Hindlimb muscle (tissue), 1 donor: ENCODE measurements around the gene CDKAL1. TPM values are rescaled to one million over a fixed set of nuclear protein-coding genes. Genes with fewer than 3 reads are reported as not detected.

Experiments
- DNase-seq: peaks from one replicate; pipeline ENCODE4 v3.0.0-alpha.2; 2013
- polyA plus RNA-seq: library from polyadenylated mRNA; unstranded; fragments of 120-200 nt; gene quantifications from one replicate; pipeline ENCODE4 v1.2.1, GENCODE V29; 2013; ENCODE audit not compliant: insufficient read length

The CDKAL1 gene
- polyA plus RNA-seq, 1 donor, result 13.2 TPM

DNA sequence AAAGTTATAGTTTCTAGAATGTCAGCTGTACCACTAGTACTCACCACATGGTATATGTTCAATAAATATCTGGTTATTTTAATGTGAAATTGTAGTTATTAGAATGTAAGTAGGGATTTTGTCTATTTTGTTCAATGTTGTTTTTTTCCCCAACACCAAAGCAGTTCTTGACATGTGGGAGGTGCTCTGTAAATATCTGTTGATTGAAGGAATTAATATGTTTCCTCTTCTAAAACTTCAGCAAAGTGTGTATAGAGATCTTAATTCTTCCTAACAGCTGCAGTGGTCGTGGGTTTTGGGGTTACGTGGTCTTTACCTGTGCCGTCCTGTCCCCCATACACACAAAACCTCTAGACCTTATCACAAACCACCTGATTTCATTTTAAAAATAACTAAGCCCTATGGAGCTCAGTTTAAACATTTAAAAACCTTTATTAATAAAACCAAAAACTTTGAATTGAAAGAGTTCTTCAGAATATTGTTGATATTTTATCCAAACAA, 587.4 kb downstream of the CDKAL1 start:
- no peak for DNase-seq

DNA sequence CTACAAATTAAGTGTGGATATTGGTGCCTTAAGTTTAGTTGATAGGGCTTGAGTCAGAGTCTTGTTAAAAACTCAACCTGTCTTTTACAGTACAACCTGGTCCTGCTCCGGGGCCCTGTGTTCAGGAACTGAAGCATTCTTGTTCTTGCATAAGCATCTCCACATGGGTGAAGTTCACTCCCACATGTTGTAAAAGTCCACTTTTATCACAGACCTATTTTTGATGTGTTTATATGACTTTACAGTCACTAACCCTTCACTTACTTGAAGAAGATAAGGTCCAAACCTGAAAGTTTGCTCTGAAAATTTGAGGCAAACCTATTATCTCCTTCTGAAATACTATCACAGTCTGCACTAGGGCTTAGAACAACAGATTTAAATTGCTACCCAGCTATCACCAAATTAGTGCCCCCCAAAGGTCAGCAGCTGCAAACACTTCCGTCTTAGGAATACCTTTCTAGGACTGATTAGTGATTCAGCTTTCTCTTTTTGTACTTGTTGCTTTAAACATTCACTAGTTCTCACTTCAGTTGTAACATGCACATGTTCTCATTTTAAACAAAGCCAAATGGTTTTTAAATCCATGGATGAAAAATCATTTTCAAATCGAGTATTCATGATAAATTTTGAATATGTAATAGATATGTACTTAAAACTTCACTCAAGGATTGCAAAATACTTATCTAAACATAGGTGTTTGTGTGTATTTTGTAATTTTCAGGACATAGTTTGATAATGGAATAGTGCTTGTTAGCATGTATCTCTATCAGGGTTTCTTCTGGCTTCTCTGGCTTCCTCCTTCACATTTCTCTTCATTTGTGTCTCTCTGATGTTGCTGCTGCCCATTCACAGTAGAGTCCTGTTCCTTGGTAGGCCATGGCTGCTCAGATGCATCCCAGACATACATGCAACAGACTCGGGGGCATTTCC, 589.5 kb downstream of the CDKAL1 start:
- no peak for DNase-seq

DNA sequence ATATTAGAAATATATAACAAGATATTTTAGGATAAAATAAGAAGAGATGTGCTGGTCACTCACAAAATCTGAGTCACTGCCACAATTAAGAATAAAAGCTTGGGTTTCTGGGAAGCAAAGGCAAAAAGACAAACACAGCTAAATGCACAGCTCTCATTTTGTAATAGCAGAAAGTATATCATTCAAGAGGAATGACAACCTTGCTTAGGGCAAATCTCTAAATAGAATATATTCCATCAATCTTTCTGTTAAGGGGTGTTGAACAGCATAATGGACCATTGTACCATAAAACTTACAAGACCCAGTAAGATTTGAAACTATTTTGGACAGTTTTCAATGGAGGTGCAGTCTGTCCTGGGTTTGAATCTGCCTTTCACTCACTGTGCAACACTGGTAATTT, 594.3 kb downstream of the CDKAL1 start:
- DNase-seq, result no peak

DNA sequence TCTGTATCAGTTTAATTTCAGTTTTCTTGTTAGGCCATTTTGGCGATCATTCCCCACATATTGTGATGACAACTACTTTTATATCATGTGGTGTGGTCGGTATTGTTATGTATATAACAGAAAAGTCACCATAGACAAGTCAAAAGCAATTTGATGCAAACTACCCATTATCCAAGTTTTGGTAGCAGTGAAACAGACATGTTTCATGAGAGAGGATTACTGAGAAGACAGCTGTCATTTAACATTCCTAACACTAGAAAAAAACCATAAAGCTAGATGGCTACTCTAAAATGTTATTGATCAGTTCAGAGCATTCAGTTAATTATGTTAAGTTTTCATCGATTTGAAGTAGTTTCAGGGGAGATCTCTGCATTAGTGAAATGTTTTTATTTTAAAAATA, 597.1 kb downstream of the CDKAL1 start:
- DNase-seq, result no peak

DNA sequence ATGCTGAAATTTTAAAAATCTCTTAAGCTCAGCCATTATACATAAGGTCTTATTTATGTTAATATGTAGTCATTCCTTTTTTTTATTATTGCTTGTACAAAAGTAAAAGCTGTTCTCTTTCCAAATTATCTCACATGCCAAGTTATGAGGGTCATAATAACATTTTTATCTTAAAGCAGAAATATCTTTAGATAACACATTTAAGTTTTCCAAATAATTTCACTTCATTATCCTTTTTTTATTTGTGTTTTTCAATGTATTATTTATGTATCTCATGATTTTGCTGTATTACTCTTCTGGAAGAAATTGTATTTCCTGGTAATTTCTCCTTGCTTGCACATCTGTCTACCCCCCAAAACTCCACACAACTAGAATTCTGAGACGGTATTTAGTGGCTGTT, 598.2 kb downstream of the CDKAL1 start:
- DNase-seq, result no peak

DNA sequence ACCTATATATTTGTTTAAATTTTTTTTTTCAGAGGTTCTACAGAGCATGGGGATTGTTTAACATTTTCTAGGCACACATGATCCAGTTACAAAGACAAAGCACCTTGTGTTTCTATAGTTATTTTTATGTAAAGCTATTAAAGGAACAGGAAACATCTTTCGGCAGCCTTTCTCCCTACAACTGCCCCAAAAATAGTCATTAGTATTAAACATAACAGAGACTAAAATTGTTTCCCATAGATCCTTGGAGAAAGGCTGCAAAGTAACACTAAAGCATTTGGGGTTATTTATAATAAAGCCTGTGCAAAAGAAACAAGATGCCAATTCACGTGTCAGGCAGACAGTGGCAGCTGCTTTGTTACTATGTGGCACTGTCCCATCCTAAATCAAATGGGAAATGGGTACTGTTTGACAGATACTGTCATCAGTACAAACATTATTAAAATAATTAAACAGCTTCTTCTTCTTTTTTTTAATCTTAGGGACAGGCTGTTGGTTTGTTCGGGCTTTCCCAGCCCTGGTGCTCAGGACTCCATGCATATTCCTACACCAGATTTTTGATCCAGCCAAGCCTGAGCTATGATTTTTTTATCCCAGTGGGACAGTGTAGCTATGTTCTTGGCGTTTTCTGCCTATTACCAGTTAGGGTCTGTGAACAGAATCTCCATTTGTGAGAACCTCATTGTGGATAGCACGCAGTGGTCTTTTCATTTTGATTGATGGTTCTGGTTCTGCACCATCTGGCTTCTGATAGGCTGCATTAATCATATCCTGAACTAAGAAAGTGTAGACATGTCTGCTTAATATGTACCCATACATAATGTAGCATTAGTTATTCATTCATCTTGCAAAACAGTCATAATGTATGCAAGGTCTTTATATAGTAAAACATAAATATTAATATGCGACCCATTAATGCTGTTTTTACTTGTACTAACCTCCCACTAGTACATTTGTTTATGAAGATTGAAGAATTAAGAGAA, 598.9 kb downstream of the CDKAL1 start:
- peak; percentile 42 for DNase-seq

DNA sequence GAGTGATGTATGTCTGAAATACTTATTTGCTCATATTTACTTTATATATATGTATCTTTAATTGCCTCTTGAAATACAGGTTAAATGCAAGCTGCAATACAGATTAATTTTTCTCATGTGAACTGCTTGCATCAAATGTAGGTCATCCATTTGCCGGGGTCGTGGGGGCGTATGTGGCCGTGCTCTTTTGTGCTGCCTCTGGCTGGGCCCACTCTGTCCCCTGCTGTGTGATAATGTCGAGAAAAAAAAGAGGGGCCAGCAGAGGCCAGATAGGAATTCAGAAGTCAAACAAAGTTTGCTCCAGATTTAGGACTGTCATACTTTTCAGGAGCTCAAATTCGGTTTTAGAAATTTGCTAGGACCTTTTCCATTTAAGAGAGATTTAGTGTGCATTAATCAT, 599.6 kb downstream of the CDKAL1 start:
- no peak for DNase-seq

DNA sequence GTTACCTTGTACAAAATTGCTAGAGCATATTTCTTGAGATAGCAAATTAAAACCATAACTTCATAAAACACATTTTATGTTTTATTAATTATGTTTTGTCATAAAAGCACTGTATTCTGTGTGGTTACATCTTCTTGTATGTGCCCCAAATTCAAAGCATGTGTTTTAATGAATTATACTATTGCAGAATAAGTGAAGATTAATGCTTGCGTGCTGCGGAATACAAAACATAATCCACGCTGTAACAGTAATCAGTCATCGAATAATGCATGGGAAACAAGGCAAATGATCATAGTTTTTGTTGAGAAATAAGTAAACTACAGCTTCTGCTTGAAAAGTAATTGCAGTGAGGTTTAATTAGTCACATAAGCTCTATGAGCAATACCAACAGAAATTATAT, 600.1 kb downstream of the CDKAL1 start:
- no peak for DNase-seq

DNA sequence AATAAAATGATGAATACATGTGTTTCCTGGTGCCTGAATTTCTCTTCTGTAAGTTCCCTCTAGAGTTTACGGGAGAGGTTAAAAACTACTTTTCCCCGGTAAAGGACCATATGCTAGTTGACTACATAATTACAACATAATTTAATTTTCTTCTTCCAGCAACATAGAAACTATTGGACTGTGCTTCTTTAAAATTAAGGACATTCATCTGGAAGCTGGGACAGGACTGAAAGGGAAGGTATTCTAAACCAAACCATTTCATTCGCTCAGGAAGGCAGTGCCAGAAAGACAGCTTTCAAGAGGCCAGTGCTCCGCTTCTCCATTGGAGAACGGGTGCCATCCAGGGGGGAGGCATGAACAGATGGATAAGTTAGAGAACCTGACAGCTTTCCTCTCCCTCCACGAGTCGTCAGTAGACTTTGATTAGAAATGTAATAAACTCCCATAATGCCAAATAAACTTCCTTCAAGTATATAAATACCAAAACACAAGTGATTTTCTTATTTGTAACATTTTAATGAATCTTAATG, 601.3 kb downstream of the CDKAL1 start:
- no peak for DNase-seq

DNA sequence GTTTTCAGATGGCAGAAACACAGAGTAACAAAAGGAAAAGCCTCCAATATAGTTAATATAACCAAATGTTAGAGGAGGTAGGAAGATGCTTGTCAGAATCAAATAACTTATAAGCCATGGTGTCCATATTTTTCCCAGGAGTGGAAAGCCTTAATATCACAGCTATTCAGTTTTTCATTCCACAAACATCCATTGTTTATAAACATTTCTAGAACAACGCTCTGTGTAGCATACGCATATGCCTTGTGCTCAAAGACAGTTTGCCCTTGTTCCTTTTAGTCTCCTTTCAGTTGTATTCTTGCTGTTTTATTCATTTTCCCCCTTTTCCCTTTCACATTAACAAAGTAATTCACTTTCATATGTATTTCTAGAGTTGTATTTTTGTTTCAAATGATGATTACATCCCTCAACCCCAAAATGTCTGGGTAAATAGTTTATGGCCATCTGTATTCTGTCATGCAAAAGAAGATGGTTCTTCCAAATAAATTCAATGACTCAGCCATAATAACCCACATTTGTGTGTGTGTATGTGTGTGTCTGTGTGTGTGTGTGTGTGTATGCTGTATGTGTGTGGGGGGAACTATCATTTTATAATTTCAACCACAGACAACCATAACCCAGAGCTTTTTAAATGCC, 603.6 kb downstream of the CDKAL1 start:
- DNase-seq, result no peak

DNA sequence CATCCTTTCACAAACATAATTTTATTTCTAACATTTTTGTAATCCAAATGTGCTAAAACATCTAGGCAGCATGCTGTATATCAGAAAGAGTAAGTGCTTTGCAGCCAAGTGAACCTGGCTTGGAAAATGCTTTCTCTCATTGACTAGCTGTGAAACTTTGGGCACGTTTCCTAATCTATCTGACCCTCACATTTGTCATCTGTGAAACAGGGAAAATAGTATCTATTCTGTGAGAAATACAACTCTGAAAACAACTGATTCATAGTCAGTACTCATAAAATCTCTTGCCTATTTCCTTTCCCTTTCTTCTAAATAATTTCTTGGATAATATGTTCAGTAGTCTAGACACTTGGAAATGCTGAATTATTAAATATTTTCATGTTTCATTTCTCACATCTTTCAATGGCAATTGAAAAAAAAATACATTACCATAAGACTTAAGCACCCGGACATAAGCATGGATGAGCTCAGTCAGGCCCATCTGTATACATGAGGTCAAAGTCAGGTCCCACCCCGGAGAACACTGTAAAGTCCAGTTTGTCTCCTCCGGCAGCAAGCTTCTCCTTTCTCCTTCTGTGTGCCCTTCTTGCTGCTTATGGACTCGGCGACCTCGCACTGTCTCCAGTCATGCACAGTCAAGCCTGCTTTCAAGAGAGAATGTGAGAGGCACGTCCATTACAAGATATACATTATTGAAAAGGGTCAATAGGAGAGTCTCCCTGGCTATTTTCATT, 604.2 kb downstream of the CDKAL1 start:
- DNase-seq, result peak; percentile 24

DNA sequence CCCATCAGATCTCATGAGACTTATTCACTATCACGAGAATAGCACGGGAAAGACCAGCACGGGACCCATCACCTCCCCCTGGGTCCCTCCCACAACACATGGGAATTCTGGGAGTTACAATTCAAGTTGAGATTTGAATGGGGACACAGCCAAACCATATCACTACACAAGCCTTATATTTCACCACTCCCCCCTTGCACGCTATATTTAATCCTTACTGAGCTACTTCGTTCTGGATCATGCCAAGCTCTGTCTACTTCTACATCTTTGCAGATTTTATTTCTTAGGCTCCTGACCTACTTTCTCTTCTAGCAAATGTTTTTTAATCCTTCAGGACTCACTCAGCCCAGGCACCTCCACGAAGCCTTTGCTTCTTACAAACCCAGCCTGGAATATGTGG, 606.7 kb downstream of the CDKAL1 start:
- no peak for DNase-seq

DNA sequence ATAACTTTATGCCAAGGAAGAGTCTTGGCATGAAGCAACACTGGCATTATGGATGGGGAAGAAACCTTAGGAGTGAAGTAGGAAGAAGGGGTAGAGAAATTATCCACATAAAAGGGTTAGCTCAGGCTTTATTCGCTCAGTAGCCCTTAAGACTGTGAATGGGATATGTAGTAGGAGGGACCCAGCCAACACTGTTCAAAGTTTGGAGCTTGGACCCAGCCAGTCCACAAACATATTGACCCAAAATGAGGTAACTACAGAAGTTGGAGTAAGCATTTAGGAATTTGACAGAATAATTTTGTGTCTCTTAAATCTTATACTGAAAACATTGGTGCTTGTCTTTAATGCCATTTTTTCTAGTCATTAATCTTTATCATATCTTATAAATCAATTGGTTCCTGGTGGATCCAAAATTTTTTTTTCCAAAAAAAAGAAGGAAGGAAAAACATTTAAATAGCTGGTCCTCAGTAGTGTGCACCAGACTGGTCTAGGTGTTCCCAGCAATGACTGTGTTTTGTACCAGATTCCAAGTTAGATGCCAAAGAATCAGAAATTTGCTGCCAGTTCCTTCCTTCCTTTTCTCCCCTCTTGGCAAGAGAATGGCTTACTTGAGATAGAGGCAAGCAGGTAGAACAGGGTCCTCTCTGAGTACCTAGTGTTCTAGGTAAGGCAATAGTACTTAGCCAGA, 607.5 kb downstream of the CDKAL1 start:
- DNase-seq, result no peak

DNA sequence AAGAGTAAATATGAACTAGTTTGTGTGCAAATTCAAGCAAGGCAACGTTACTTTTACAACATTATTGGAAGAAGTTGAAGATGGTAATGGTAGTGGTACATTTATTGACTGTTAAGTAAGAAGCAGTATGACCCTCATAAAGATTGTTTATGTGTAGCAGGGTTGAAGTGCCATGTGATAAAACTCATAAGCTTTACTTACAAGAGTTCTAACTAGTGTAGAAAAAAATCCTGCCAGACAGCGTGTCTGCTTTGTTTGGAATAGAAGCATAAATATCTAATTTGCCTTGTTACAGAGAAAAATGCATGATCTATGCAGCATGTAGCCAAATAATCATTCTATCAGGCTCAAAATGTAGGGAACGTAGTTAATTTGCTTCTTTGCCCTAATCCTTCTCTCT, 608.5 kb downstream of the CDKAL1 start:
- no peak for DNase-seq

DNA sequence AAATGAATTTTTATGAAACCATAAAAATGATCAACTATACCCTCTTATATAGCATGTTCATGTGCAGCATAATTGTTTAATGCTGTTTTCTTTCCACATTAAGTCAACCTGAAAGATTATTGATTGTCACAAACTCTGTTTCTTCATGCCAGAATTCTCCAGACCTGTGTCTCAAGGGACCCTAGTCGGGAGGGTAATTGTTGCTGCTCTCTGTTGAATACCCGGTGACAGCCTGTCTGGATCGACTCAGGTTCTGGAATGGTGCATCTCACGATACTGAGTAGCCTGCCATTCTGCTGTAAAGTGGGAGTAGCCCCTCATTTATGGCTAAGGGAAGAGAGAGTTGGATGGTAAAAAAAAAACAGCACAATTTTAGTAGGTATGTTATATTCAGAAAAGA, 609.4 kb downstream of the CDKAL1 start:
- no peak for DNase-seq

DNA sequence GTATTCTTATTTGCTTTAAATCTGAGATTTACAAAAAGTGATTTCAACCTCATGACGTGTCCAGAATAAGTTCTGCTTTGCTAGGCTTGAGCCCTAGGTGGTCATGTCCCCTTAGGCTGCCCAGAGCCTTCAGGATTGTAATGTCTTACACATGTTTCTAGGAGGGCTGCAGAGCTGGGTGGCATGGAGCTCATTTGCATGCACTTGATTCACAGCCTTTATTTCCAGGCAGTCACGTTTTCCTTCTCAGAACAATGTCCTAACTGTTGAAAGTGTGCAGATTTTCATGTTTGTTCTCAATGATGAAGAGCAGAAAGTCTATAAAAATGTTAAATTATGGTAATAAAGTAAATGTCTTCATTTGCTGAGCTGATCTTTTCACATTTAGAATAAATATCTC, 610.7 kb downstream of the CDKAL1 start:
- no peak for DNase-seq

DNA sequence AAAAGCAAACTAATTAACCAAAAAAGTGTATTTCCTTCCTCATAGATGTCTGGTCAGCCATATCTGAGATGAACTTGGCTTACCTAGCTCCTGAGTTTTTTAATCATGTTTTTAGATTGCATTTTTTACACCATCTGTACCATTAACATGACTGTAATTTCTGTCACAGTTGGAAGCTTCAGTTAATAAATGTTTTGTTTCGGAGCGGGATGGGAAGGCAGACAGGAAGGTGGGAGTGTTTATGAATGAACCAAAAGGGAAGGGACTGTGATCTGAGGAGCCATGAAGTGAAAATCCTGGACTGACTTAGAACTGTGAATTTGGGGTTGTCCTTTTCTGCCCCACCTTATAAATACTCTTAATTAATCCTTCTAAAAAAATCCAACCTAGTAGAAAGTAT, 613.7 kb downstream of the CDKAL1 start:
- DNase-seq, result no peak

DNA sequence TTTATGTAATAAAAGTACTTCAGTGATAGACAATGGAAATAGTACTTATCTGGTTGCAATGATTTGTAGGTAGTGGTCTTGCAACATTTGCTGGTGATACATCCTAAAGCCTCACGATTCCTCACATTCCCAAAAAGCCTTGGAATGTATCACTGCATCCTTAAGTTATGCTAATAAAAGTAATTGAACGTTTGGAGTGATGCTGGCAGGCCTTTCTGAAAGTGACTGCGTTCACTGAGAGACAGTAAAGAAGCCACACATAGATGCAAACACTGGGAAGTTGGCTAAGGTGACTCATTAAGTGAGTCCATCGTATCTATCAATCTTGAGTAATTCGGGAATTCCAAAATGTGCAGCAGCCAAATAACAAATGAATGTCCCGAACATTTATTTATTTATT, 615.2 kb downstream of the CDKAL1 start:
- DNase-seq, result no peak

DNA sequence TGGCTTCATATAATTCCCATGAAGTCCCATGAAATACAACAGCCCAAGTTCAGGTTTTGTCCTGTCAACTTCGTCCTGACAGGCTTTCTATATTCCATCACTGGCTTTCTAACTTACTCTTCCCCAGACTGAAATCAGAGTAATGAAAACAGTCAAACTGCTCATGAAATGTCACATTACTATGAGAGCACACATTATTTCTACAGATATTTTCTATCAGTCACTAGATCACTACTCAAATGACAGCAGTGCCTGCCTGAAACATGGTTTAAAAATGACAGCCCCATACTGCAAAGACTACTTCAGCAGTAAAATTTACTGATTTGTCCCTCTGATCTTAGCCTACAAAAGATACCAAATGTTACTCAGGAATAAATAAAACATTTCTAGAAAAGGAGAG, 616.4 kb downstream of the CDKAL1 start:
- DNase-seq, result no peak

DNA sequence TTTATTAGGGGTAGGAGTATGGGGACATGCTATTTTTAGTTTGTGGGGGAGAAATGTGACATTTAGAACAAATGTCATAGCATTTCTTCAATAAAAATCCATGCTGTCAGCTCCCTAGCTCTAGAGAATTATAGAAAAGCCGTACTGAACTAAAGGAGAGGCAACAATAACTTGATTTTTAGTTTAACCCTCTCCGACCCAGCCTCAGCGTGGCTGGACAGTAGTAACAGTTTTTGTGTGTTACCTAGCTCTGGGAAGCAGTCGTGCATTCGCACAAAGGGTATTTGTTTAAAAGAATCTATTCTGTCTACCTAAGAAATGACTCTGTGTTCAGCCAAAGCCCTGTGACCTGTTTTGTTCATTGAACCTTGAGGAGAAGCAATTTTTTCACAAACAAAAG, 616.9 kb downstream of the CDKAL1 start:
- DNase-seq, result no peak

DNA sequence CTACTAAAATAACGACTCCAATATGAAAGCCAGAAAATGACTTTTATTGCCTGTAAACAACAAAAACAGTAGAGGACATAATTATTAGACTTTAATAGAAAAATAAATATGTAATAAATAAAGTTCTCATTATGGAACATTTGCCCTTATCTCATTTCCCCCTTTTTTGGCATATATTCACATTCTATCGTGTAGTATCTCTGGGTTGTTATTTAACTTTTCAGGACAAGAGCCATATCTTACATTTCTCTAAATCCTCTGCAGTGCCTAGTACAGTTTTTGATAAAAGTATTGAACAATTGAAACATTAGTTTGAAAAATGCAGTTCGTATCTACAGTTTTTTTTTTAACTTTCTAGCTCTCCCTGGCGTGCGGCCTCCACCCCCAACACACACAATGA, 617.3 kb downstream of the CDKAL1 start:
- no peak for DNase-seq
